HCT116 (cell line): ENCODE results near the gene DOK7. TPM values are rescaled to one million over a fixed set of nuclear protein-coding genes. Genes with fewer than 3 reads are reported as not detected.

Source experiments
- ATAC-seq: fragments of 200-7000 bp; cut with Tn5 transposase; 2 replicates; pipeline ENCODE4 v1.9.1; 2020; ENCODE audit warnings: mild to moderate bottlenecking, moderate library complexity
- BruUV-seq: library from RNA; stranded (reverse); fragments of 400-500 nt; replicated peaks from 2 replicates; lab custom pipeline; 2021; lab: Mats Ljungman, UMichigan
- CTCF ChIA-PET: fragments of 300-600 bp; sonication (Branson Sonifier 250); formaldehyde crosslinking; loops from one replicate; lab custom pipeline; 2021; ENCODE audit warnings: antibody characterized with exemption; lab: Charles Lee
- POLR2A ChIA-PET: fragments of 300-600, 350-600 bp; sonication (Branson Sonifier 250); formaldehyde crosslinking; loops from one replicate; lab custom pipeline; 2021; ENCODE audit warnings: antibody characterized with exemption; lab: Charles Lee
- RAD21 ChIA-PET, 2 experiments: fragments of 300-600 bp; sonication (Branson Sonifier 250); formaldehyde crosslinking; loops; one replicate each; lab custom pipeline; 2023; ENCODE audit warnings: low total read pairs in 2 of 2; ENCODE audit not compliant: uncharacterized antibody in 2 of 2, unreplicated experiment in 2 of 2, low non-redundant PET in 1 of 2; lab: Charles Lee
- DNase-seq: peaks from one replicate; pipeline ENCODE4 v3.0.0-alpha.2; 2010; ENCODE audit warnings: low read depth, low spot score
- H2AFZ ChIP-seq: fragments of 200-600 bp; shearing (Covaris generic), sonication (generic); 2 replicates; pipeline ENCODE4 v1.6.1; 2017; ENCODE audit warnings: low read depth, mixed run types, mixed read lengths, antibody characterized with exemption, low read length; ENCODE audit not compliant: poor library complexity, severe bottlenecking
- H3K27ac ChIP-seq: 2 replicates; pipeline ENCODE4 v1.5.1; 2012; ENCODE audit warnings: low read depth, low read length
- H3K27me3 ChIP-seq: fragments of 200-600 bp; sonication (generic); 2 replicates; pipeline ENCODE4 v1.6.1; 2016; ENCODE audit warnings: mixed run types, low read length, mixed read lengths; ENCODE audit not compliant: insufficient read depth
- H3K36me3 ChIP-seq, 2 experiments: fragments of 200-500 bp in 1 of 2; fragments of 200-600 bp in 1 of 2; sonication (Bioruptor generic) in 1 of 2; sonication (generic) in 1 of 2; 2 replicates each; pipeline versions ENCODE4 v1.5.1 to v1.6.1; 2014 to 2016; ENCODE audit warnings: low read length in 2 of 2, inconsistent platforms in 1 of 2, mixed read lengths in 1 of 2, mixed run types in 1 of 2; ENCODE audit not compliant: insufficient read depth in 2 of 2, control insufficient read depth in 1 of 2
- H3K4me1 ChIP-seq, 2 experiments: fragments of 200-600 bp in 1 of 2; sonication (generic) in 1 of 2; 2 replicates each; pipeline versions ENCODE4 v1.5.1 to v1.6.1; 2012 to 2017; ENCODE audit warnings: low read length in 2 of 2, inconsistent platforms in 1 of 2, mild to moderate bottlenecking in 1 of 2, mixed read lengths in 1 of 2, mixed run types in 1 of 2, moderate library complexity in 1 of 2; ENCODE audit not compliant: insufficient read depth in 2 of 2, control insufficient read depth in 1 of 2
- H3K4me2 ChIP-seq: fragments of 200-600 bp; sonication (generic); 2 replicates; pipeline ENCODE4 v1.6.1; 2017; ENCODE audit warnings: mixed run types, low read length, mixed read lengths
- H3K4me3 ChIP-seq, 2 experiments: fragments of 200-600 bp in 1 of 2; sonication (generic) in 1 of 2; replicated peaks in 1 of 2; 2 replicates each; pipeline ENCODE4 v1.5.1; 2011 to 2016; ENCODE audit warnings: low read length in 2 of 2, control low read depth in 1 of 2, low read depth in 1 of 2, mild to moderate bottlenecking in 1 of 2, mixed read lengths in 1 of 2, mixed run types in 1 of 2
- H3K79me2 ChIP-seq: fragments of 200-600 bp; sonication (generic); 2 replicates; pipeline ENCODE4 v1.6.1; 2017; ENCODE audit warnings: mild to moderate bottlenecking, mixed run types, low read length, moderate library complexity, mixed read lengths; ENCODE audit not compliant: insufficient read depth
- H3K9ac ChIP-seq: fragments of 200-600 bp; sonication (generic); 2 replicates; pipeline ENCODE4 v1.6.1; 2016; ENCODE audit warnings: low read length, mixed read lengths
- H3K9me2 ChIP-seq: fragments of 200-600 bp; sonication (generic), shearing (Covaris generic); 2 replicates; pipeline ENCODE4 v1.6.1; 2017; ENCODE audit warnings: mixed run types, mild to moderate bottlenecking, moderate library complexity; ENCODE audit not compliant: insufficient read depth
- H3K9me3 ChIP-seq, 2 experiments: fragments of 200-500 bp in 1 of 2; fragments of 200-600 bp in 1 of 2; sonication (Bioruptor generic) in 1 of 2; sonication (generic) in 1 of 2; 2 replicates each; pipeline ENCODE4 v1.6.1; 2014 to 2017; ENCODE audit warnings: low read length in 2 of 2, mixed read lengths in 2 of 2, inconsistent platforms in 1 of 2, low read depth in 1 of 2, mild to moderate bottlenecking in 1 of 2, mixed run types in 1 of 2, moderate library complexity in 1 of 2; ENCODE audit not compliant: control insufficient read depth in 1 of 2, insufficient read depth in 1 of 2
- H4K20me1 ChIP-seq: fragments of 200-600 bp; sonication (generic), shearing (Covaris generic); 2 replicates; pipeline ENCODE4 v1.6.1; 2017; ENCODE audit warnings: mixed run types, mild to moderate bottlenecking, moderate library complexity; ENCODE audit not compliant: insufficient read depth
- CBX3 ChIP-seq: IDR thresholded peaks from 2 replicates; pipeline ENCODE4 v1.6.1; 2012; ENCODE audit warnings: low read depth
- CEBPB ChIP-seq: IDR thresholded peaks from 2 replicates; pipeline ENCODE4 v1.6.1; 2012; ENCODE audit warnings: low read depth
- EGR1 ChIP-seq: IDR thresholded peaks from 2 replicates; pipeline ENCODE4 v1.6.1; 2012; ENCODE audit warnings: low read depth
- ELF1 ChIP-seq: IDR thresholded peaks from 2 replicates; pipeline ENCODE4 v1.6.1; 2012; ENCODE audit warnings: low read depth, borderline replicate concordance
- FOSL1 ChIP-seq: IDR thresholded peaks from 2 replicates; pipeline ENCODE4 v1.6.1; 2012; ENCODE audit warnings: low read depth
- POLR2AphosphoS5 ChIP-seq: IDR thresholded peaks from 2 replicates; pipeline ENCODE4 v1.6.1; 2011; ENCODE audit warnings: mild to moderate bottlenecking, low read depth, low read length, moderate library complexity
- RAD21 ChIP-seq: IDR thresholded peaks from 2 replicates; pipeline ENCODE4 v1.6.1; 2012; ENCODE audit warnings: low read depth, mild to moderate bottlenecking
- SIN3A ChIP-seq: IDR thresholded peaks from 2 replicates; pipeline ENCODE4 v1.6.1; 2012; ENCODE audit warnings: low read depth
- SRF ChIP-seq: IDR thresholded peaks from 2 replicates; pipeline ENCODE4 v1.6.1; 2012; ENCODE audit warnings: low read depth
- ZBTB33 ChIP-seq: IDR thresholded peaks from 2 replicates; pipeline ENCODE4 v1.6.1; 2011; ENCODE audit warnings: mild to moderate bottlenecking, low read length, moderate library complexity; ENCODE audit not compliant: insufficient replicate concordance; ENCODE audit errors: extremely low read depth
- ZFX ChIP-seq: fragments of 450-650 bp; IDR thresholded peaks from 2 replicates; pipeline ENCODE4 v1.6.1; 2017
- ZNF274 ChIP-seq: fragments of 200-500 bp; sonication (Bioruptor generic); IDR thresholded peaks from 2 replicates; pipeline ENCODE4 v1.6.1; 2014; ENCODE audit warnings: mild to moderate bottlenecking, low read depth, low read length, inconsistent platforms
- intact Hi-C: fragments of 100-400 bp; cut with micrococcal nuclease; formaldehyde crosslinking; loops from 2 replicates; pipeline ENCODE4 v1.10.0; 2022
- total RNA-seq: library from RNA; stranded (reverse); gene quantifications from one replicate; pipeline ENCODE4 v1.2.1, GENCODE V29; 2021; ENCODE audit not compliant: unreplicated experiment

The DOK7 gene
- total RNA-seq, 1 experiment from 2014 or later = 2.4 TPM

DNA sequence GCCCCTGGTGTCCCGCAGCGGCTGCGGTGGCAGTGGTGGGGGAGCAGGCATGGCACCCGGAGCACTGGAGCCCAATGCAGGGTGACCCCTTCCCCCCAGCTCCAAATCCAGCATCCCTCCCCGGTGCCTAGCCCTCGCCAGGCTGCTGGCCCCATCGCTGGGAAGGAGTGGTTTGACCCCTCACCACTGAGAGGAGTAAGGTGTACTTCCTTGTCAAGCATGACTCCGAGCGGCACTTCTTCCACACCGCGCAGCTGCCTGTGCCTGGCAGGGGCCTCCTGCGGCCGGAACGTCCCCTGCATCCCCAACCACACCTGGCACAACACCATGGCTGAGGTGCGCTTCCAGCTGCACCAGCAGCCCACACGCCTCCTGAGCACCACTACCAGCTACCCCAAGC lies 42.1 kb downstream of the DOK7 start:
- Histone ChIP-seq H3K9ac (no peak overlapping the region), H3K4me1 (no peaks in the 10 kb centered on the region), H3K9me2 (no peaks in the 10 kb centered on the region), H3K36me3 (peaks cover 13 to 23% of the 10 kb centered on the region in 2 experiments; a peak in 3 of 4 replicates), H3K4me2 (no peak overlapping the region), H3K27ac (no peak overlapping the region), H3K79me2 (peaks cover 38% of the 10 kb centered on the region)
- DNase-seq (no peak), ATAC-seq (no peak)
- ChIA-PET RAD21 (no interaction called here), POLR2A (no interaction called here)
- intact Hi-C loops = no loop called here
- no peak for TF ChIP-seq SRF
- TF ChIP-seq CBX3 = no peak
- no peak for TF ChIP-seq ELF1
- no peak for TF ChIP-seq RAD21
- TF ChIP-seq ZFX = no peak
- no peak for TF ChIP-seq EGR1
- TF ChIP-seq ZNF274 = no peak
- no peak for TF ChIP-seq ZBTB33
- no peak for TF ChIP-seq FOSL1
- TF ChIP-seq SIN3A = no peak
- no peak for TF ChIP-seq CEBPB
- TF ChIP-seq POLR2AphosphoS5 = no peak
- TF ChIP-seq, all 23 proteins: peak for 0
- CTCF ChIA-PET = interaction anchor here (1.8 kb wide), 1 partner anchor 25 kb away, joined by 6 read pairs; no protein-coding TSS in a partner anchor
- BruUV-seq = no TSS peak
- Histone ChIP-seq H4K20me1 (no peaks in the 10 kb centered on the region), H3K4me3 (no peak overlapping the region), H3K27me3 (no peaks in the 10 kb centered on the region), H3K9me3 (no peaks in the 10 kb centered on the region), H2AFZ (no peak overlapping the region)
